K562 (cell line): ENCODE measurements around the gene ALDH1A3.

ENCODE experiments used
- ATF6 ChIP-seq: sonication (generic); formaldehyde crosslinking; IDR thresholded peaks from 2 replicates; pipeline ENCODE4 v1.4.0; 2020; ENCODE audit warnings: mild to moderate bottlenecking, missing genetic modification reagents
- CEBPB ChIP-seq: fragments of 450-650 bp; IDR thresholded peaks from 2 replicates; pipeline ENCODE4 v1.6.1; 2016; ENCODE audit warnings: missing genetic modification characterization, missing compliant biosample characterization
- CHD2 ChIP-seq: IDR thresholded peaks from 2 replicates; pipeline ENCODE4 v1.6.1; 2011; ENCODE audit warnings: low read depth, low read length
- CTCF ChIP-seq, 3 experiments: IDR thresholded peaks in 2 of 3; conservative IDR thresholded peaks in 1 of 3; 2 replicates each; pipeline ENCODE4 v1.5.1; 2011 to 2012; ENCODE audit warnings: low read length in 3 of 3, mild to moderate bottlenecking in 3 of 3, control low read depth in 2 of 3, improper control_type of control experiment in 1 of 3, inconsistent platforms in 1 of 3, low read depth in 1 of 3, mixed read lengths in 1 of 3, moderate library complexity in 1 of 3; ENCODE audit not compliant: insufficient read depth in 2 of 3
- HMG20A ChIP-seq: fragments of 450-650 bp; formaldehyde crosslinking; conservative IDR thresholded peaks from 2 replicates; pipeline ENCODE4 v1.4.0; 2020; ENCODE audit warnings: mild to moderate bottlenecking, mixed read lengths
- KLF16 ChIP-seq: IDR thresholded peaks from 2 replicates; pipeline ENCODE4 v1.6.1; 2016; ENCODE audit warnings: antibody characterized with exemption
- PBX2 ChIP-seq, 2 experiments: IDR thresholded peaks in 1 of 2; conservative IDR thresholded peaks in 1 of 2; 2 replicates each; pipeline ENCODE4 v1.6.1; 2016; ENCODE audit warnings: low read depth in 2 of 2, mild to moderate bottlenecking in 1 of 2, missing compliant biosample characterization in 1 of 2, missing genetic modification characterization in 1 of 2, moderate library complexity in 1 of 2
- RAD51 ChIP-seq: fragments of 450-650 bp; IDR thresholded peaks from 2 replicates; pipeline ENCODE4 v1.7.1; 2016; ENCODE audit warnings: low read depth, mild to moderate bottlenecking, borderline replicate concordance
- ZBTB8A ChIP-seq: fragments of 450-650 bp; IDR thresholded peaks from 2 replicates; pipeline ENCODE4 v1.6.1; 2018; ENCODE audit warnings: mild to moderate bottlenecking, moderate library complexity; ENCODE audit not compliant: partially characterized antibody
- ZC3H11A ChIP-seq: IDR thresholded peaks from 2 replicates; pipeline ENCODE4 v1.6.1; 2012; ENCODE audit warnings: low read depth, low read length, improper control_type of control experiment
- ZNF274 ChIP-seq: IDR thresholded peaks from 2 replicates; pipeline ENCODE4 v1.6.1; 2011; ENCODE audit warnings: low read depth, mild to moderate bottlenecking, low read length, moderate library complexity, borderline replicate concordance

- TF ChIP-seq HMG20A (CRISPR knock-in tag): no peak
- TF ChIP-seq RAD51: no peak
- TF ChIP-seq CEBPB: no peak
- TF ChIP-seq ATF6: no peak
- TF ChIP-seq PBX2 (CRISPR knock-in tag; IDR thresholded peaks at IDR 0.05; ENCODE audit: low read depth): no peak
- TF ChIP-seq PBX2 (tag; conservative IDR thresholded peaks at IDR 0.05; ENCODE audit: low read depth): no peak
- TF ChIP-seq CHD2: no peak
- TF ChIP-seq ZBTB8A: no peak
- TF ChIP-seq ZC3H11A: no peak
- no peak for TF ChIP-seq CTCF (IDR thresholded peaks at IDR 0.05 in 2 of 3, conservative IDR thresholded peaks at IDR 0.05 in 1 of 3; ENCODE audit: insufficient read depth in 2 of 3, low read depth in 1 of 3, low read length in 3 of 3)
- no peak for TF ChIP-seq KLF16
- no peak for TF ChIP-seq ZNF274
These were observed 15.8 kb upstream of the ALDH1A3 start for GRCh38 chr15:100863796-100864267.
